ENCODE measurements around the gene ACAN.

DNA sequence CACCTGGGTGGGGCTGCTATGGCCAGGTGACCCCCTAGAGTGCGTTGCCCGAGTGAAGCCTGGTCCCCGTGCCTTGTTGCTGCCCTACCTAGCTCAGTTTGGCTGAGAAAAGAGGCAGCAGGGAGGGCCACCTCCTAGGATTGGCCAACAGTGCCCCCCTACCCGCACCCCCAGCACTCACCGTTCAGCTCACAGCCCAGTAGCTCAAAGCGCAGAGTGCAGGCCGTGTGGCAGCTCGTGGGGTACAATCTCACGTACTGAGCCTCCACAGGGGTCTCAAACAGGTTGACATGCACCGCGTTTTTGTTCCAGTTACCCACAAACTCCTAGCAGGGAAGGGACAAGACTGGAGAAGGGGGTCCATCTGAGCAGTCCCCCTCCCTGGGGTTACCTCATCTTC is 102.3 kb downstream of the ACAN start:
- TF ChIP-seq POLR2AphosphoS5 (IDR thresholded peaks at IDR 0.05; ENCODE audit: borderline replicate concordance, low read depth, low read length) (no peak), EZH2 (IDR thresholded peaks at IDR 0.05) (no peak), FOXP2 (optimal IDR thresholded peaks at IDR 0.05; ENCODE audit: control extremely low read depth, extremely low read length, insufficient read depth) (no peak)

Data from SK-N-MC (cell line).